Stimulated activated CD4-positive, alpha-beta T cell treated with anti-CD3 and anti-CD28 coated beads, Interleukin-2, amount 100 ng/mL, for 24 hours (primary cell): ENCODE data around the gene ITPR1.
"Not testable (repeated sequence)": the region's sequence is repeated elsewhere in the genome, so short reads cannot be mapped to it uniquely, and the experiment has no call there.

ENCODE experiments used
- DNase-seq, 2 donors: peaks; one replicate each; pipeline ENCODE4 v3.0.0-alpha.2; 2020

The ITPR1 gene

GRCh38 chr3:4493014-4493940, at the start of gene ITPR1:
Gene ITPR1 (plus strand): TSS chr3:4493348. CDS start chr3:4516492, 23,144 bp downstream.
- DNase-seq, result peak; percentile 97 to 98

DNA sequence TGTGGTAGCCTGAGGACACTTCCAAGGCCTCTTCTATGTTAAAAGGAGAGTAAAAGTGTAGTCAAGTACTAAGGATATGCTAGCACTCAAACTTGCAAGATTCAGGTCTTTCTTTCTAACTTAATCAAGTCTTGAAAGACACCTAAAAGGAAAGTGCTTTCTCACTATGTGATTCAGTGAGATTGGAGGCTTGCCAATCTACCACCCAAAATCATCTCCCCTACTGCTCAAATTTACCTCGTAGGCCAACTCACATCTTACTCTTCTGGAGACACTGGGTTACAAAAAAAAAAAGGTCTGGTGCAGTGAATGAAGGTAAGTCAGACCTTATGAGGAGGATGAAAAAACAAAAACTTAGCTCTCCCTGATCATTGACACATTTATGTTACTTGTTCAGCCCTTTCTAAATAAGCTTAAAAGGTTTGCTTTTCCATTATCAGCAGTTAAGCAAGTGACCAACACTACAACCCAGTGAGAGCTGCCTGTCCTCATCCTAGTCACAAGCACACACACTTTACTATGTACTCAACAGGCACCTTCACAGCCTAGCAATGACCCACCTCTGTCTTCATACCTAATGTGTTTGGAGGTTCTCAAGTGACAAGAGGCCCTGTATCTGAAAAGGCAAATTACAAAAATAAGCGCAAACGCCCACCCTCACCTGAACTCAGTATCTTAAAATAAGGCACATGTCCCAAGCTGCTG, 45.7 kb upstream of the ITPR1 start:
- DNase-seq, result no peak

DNA sequence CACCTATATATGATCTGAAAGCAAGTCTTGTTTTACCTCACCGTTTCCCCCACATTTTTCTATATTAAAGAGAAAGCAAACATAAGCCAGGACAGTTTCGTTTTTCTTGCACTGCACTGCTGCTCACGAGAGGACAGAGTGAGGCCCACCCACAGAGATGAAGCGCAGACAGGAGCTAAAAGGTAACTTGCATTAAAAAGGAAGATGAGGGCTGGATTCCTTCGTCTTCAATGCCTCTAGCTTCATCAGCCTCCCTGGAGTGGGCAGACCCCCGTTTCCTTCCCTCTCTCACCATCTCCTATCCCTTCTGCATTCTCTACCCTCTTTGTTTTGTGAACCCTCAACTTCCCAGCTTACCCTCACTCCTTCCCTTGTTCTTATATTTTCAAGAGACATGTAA, 45.0 kb upstream of the ITPR1 start:
- no peak for DNase-seq

- DNase-seq, result no peak
Observed at GRCh38 chr3:4449043-4449805, 43.9 kb upstream of the ITPR1 start.

DNA sequence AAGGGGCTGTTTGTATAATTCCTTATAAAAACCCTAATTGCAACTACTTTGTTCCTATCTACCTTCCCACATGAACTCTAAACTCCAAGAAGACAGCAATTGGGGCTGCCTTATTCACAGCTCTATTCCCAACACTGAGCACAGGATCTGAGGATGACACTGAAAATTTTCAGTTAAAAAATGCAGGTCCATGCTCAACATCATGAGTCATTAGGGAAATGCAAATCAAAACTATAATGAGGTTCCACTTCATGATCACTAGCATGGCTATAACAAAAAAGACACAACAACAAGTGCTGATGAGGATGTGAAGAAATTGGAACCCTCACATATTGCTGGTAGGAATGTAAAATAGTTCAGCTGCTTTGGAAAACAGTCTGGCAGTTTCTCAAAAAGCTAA, 39.0 kb upstream of the ITPR1 start:
- DNase-seq, result no peak

DNA sequence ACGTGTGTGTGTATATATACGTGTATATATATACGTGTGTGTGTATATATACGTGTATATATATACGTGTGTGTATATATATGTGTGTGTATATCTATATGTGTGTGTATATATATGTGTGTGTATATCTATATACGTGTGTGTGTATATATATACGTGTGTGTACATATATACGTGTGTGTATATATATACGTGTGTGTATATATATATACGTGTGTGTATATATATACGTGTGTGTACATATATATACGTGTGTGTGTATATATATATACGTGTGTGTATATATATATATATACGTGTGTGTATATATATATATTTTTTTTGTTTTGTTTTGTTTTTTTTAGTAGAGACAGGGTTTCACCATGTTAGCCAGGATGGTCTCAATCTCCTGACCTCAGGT, 36.4 kb upstream of the ITPR1 start:
- DNase-seq, result not testable (repeated sequence)

DNA sequence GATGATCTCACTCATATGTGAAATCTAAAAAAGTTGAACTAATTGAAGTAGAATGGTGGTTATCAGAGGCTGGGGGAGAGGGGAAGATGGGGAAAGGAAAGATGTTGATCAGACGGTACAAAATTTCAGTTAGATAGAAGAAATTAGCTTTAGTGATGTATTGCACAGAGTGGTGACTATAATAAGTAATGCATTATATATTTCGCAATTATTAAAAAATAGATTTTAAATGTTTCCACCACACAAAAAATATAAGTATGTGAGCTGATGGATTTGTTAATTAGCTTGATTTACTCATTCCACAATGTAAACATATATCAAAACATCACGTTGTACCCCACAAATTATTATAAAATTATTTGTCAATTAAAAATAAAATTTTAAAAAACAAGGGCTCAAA, 34.2 kb upstream of the ITPR1 start:
- no peak for DNase-seq

DNA sequence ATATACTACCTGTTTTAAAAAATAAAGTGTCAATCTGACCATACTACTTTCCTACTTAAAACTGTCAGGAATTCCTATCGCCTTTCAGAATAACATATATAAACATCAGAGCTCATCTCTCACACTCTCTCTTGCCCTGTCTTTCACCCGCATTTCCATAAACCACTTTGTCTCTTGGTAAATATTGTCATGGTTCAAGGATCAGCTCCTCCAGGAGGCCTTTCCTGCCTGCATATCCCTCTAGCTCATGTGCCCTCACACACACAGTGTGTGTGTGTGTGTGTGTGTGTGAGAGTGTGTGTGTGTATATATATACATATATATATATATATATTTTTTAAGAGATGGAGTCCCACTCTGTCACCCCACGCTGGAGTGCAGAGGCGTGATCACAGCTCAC, 32.8 kb upstream of the ITPR1 start:
- DNase-seq, result no peak

DNA sequence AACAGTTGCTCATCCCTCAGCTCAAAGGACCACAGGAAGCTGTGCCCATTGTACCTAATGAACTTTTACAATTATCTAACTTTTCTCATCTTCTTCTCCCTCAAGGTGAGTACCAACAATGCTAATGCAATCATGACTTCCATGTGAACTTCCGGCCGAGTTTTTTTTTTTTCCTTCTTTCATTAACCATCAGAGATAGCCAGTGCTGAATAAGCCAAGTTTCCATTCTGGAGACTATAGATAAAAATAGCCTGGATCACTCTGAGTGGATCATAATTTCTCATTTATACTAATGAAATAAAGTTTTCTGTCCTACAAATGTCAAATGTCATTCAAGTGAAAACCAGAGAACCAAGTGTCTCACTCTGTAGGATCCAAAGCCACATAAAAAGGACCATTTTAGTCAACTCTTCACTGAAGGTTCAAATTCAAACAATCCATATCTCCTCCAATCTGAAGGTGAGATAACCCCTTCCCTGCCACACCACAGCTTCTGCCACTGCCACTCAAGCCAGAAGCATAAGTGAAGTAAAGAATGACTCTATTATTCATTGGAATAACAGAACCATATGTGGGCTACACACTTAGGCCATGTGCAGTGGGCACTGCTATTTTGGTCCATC, 31.6 kb upstream of the ITPR1 start:
- no peak for DNase-seq

DNA sequence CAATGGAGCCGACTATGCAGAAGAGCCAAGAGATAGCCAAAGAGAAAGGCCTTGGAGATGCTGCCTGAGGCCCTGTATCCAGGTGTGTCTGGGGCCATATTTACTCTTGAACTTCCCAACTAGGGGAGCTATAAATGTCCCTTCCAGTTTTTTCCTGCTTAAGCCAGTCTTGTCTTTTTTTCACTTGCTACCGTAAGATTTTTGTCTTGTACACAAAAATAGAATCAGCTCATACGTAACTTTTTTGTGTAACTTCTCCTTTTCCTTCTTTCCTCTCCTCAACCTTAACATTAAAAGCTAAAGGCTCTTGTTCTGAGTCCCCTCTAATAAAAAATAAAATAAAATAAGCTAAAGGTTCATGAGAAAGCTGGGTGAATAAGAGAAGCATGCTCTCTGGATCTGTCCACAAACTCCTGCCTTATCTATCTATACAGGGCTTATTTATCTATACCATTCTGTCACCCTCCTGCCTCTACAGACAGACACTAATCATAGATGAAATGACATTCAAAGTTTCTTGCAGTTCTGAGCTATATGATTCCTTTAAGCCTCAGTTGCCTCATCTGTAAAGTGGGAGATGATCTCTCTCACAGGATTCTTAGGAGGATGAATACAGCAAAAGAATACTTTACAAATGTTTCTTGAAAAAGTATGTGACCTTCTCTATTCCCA, 30.6 kb upstream of the ITPR1 start:
- DNase-seq, result no peak

DNA sequence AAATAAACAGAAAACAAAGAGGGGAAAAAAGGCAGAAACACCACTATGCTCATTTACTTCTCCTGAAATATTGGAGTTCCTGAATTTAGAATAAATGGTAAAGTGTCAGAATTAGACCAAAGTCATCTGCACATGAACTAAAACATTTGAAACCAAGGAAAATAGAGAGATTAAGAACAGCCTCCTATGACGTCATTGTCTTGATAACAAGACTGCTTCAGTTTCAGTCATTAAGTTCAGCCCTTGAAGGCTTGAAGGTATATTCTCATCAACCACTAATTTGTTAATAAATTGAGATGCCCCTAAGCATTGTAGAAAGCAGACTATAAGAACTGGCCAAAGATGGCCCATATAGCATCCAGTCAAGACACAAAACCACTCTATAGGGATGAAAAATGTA, 28.6 kb upstream of the ITPR1 start:
- DNase-seq, result no peak

DNA sequence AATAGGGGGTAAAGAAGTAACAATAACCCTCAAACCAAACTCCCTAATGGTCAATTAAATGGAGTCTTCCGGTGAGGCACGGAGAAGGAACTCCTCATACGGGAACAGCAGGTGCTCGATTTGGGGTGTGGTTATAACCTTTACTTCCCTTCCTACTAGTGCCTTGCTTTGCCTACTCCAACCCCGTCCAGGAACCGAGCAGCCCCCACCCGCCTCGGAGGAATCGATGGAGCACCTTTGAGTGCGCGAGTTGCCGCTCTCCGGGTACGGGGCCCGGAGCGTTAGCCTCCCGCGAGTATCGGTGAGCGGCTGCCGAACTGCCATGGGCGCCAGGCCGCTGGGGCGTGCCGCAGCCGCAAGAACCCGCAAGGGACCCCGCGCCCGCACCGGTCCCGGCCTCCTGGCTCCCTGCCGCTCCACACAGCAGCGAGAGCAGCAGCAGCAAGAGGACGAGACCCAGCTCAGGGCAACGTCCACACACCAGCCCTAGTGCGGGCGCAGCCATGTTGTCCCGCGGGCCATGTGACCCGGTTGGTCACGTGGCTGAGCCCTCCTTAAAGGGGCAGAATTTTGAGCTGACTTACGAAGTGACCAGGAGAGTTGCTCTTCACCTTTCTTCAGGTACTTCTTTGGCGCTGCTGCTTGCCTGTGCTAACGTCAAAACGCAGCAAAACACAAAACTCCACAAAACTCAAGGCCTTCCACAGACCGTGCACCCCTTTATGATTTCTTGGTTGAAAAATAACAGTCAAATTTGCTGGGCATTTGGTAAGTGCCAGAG, 26.2 kb upstream of the ITPR1 start, which contains the start of gene SUMF1:
Gene SUMF1, minus strand, starts transcription at position 529 of the 781 bp plus-strand sequence. Its CDS starts 24 bp downstream, at position 505.
- DNase-seq, result peak; percentile 77 to 80

- no peak for DNase-seq
Observed at GRCh38 chr3:4467522-4467867, 25.7 kb upstream of the ITPR1 start.

GRCh38 chr3:4471907-4472306, 21.2 kb upstream of the ITPR1 start:
- no peak for DNase-seq

- no peak for DNase-seq
Observed at GRCh38 chr3:4472312-4472711, 20.8 kb upstream of the ITPR1 start.

DNA sequence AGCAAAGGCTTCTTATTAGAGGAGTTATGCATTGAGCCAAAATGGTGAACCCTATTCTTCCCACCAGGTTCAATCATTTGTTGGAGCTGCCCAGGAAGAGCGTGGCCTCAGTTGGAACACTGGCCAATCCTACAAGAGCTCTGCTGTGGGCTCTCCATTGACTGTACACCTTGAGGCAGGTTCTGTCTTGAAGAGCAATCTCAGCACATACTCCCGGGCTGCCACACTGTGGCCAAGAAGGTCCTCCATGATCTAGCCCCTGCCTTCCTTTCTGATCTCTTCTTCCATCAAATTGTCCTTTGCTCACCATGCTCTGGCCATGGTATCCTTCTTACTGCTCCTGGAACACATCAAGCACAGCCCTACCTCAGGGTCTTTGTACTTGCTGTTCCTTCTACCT, 20.4 kb upstream of the ITPR1 start:
- no peak for DNase-seq

GRCh38 chr3:4474683-4475490, 18.3 kb upstream of the ITPR1 start:
- DNase-seq, result peak in 1 of 2 donors; percentile 30

- no peak for DNase-seq
Observed at GRCh38 chr3:4475804-4476203, 17.3 kb upstream of the ITPR1 start.

DNA sequence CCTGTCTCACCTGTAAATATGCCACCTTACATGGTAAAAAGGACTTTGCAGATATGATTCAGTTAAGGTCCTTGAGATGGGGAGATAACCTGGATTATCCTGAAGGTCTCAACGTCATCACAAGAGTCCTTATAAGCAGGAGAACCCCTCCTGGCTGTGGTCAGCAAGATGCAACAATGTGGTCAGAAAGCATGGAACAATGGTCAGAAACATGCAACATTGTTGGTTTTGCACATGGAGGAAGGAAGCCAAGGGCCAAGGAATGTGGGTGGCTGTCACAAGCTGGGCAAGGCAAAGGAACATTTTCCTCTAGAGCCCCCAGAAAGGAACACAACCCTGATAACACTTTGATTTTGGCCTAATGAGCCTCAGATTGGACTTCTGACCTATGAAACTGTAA, 16.7 kb upstream of the ITPR1 start:
- no peak for DNase-seq

- DNase-seq, result no peak
Observed at GRCh38 chr3:4478261-4478660, 14.9 kb upstream of the ITPR1 start.

DNA sequence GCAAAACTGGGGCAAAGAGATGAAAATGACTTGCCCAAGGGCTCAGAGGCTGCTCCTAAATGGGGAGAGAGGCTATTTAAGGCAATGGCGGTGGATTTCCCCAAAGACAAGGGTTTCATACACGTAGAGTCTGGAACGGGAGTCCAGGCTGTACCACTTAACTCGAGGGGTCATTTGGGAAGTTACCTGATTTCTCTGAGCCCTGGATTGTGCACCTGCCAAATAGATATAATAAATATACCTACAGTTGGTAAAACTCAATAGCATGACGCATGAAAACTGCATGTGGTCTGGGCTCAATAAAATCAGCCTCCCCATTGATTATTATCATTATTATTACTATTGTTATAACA, 1.3 kb upstream of the ITPR1 start:
- no peak for DNase-seq
